Gastrocnemius medialis (tissue), 4 donors: ENCODE data around the gene ACVR1. TPM values are rescaled to one million over a fixed set of nuclear protein-coding genes. Genes with fewer than 3 reads are reported as not detected.

Source experiments
- ATAC-seq, 2 donors: fragments of 150-250 bp; one replicate each; pipeline ENCODE4 v1.9.1; 2016
- DNase-seq, 2 donors: peaks; one replicate each; pipeline ENCODE4 v3.0.0-alpha.2; 2019
- H3K27ac ChIP-seq, 4 donors: fragments of 200-600 bp; sonication (generic); 1 replicate in 1 of 4; 2 replicates in 3 of 4; pipeline ENCODE4 v1.5.1; 2016 to 2018; ENCODE audit warnings: mild to moderate bottlenecking in 2 of 4, moderate library complexity in 1 of 4
- H3K27me3 ChIP-seq, 3 donors: fragments of 200-600 bp; sonication (generic) in 2 of 3; 1 replicate in 1 of 3; 2 replicates in 2 of 3; pipeline versions ENCODE4 v1.5.1 to v1.6.0; 2016 to 2019; ENCODE audit warnings: mild to moderate bottlenecking in 1 of 3, moderate library complexity in 1 of 3
- H3K36me3 ChIP-seq, 2 donors: fragments of 200-600 bp; sonication (generic) in 1 of 2; one replicate each; pipeline ENCODE4 v1.5.1; 2017 to 2018
- H3K4me1 ChIP-seq, 2 donors: fragments of 200-600 bp; sonication (generic) in 1 of 2; one replicate each; pipeline ENCODE4 v1.5.1; 2016 to 2017; ENCODE audit warnings: mild to moderate bottlenecking in 2 of 2
- H3K4me3 ChIP-seq, 4 donors: fragments of 200-600 bp; sonication (generic) in 3 of 4; 1 replicate in 1 of 4; 2 replicates in 3 of 4; pipeline ENCODE4 v1.5.1; 2016 to 2019; ENCODE audit warnings: mild to moderate bottlenecking in 2 of 4
- H3K9me3 ChIP-seq, 3 donors: fragments of 200-600 bp; sonication (generic) in 2 of 3; 1 replicate in 1 of 3; 2 replicates in 2 of 3; pipeline ENCODE4 v1.5.1; 2016 to 2019
- CTCF ChIP-seq, 5 experiments: fragments of 450-650 bp in 3 of 5; fragments of 200-600 bp in 2 of 5; sonication (generic) in 2 of 5; IDR thresholded peaks in 4 of 5; conservative IDR thresholded peaks in 1 of 5; 1 replicate in 4 of 5; 2 replicates in 1 of 5; pipeline ENCODE4 v1.5.1; 2016 to 2019; ENCODE audit warnings: antibody characterized with exemption in 5 of 5, mild to moderate bottlenecking in 3 of 5, moderate library complexity in 3 of 5
- POLR2A ChIP-seq, 2 donors: fragments of 450-650 bp; IDR thresholded peaks; one replicate each; pipeline ENCODE4 v1.6.1; 2017; ENCODE audit warnings: antibody characterized with exemption in 2 of 2, mild to moderate bottlenecking in 2 of 2, moderate library complexity in 2 of 2
- in situ Hi-C, 4 donors: fragments of 200-750 bp; cut with MboI; loops; one replicate each; pipeline versions ENCODE4 v1.15.0 to v1.8.0; 2017; ENCODE audit warnings: low sequenced_read_pairs in 4 of 4
- intact Hi-C: fragments of 100-400 bp; cut with DNase I; formaldehyde crosslinking; loops from one replicate; pipeline ENCODE4 v1.15.1; 2023; ENCODE audit warnings: low total_unique reads
- total RNA-seq, 4 donors: library from RNA; depleted of rRNA; stranded (reverse); fragments of >200 nt; gene quantifications; one replicate each; pipeline versions ENCODE4 v1.1.0 to v1.2.3, GENCODE V29; 2016

The ACVR1 gene
- total RNA-seq, 4 donors from 2014 or later, result 10.8 to 18.4 (median 12.2) TPM

GRCh38 chr2:157868993-157869392, 7.1 kb downstream of the ACVR1 start:
- Histone ChIP-seq H3K36me3 (no peaks in the 10 kb centered on the region), H3K27me3 (no peaks in the 10 kb centered on the region), H3K4me3 (no peak overlapping the region), H3K27ac (no peak overlapping the region), H3K4me1 (peaks cover 58 to 71% of the 10 kb centered on the region in 2 donors), H3K9me3 (no peaks in the 10 kb centered on the region)
- no peak for DNase-seq
- no peak for TF ChIP-seq CTCF (IDR thresholded peaks at IDR 0.05 in 4 of 5, conservative IDR thresholded peaks at IDR 0.05 in 1 of 5)
- no peak for TF ChIP-seq POLR2A (IDR thresholded peaks at IDR 0.05)
- no peak for ATAC-seq
- intact Hi-C loops, result no loop called here
- in situ Hi-C loops, result no loop called here

GRCh38 chr2:157867703-157868102, 8.4 kb downstream of the ACVR1 start:
- Histone ChIP-seq H3K4me3 (no peak overlapping the region), H3K27ac (no peak overlapping the region), H3K4me1 (peaks cover 45 to 58% of the 10 kb centered on the region in 2 donors), H3K9me3 (no peaks in the 10 kb centered on the region), H3K36me3 (no peaks in the 10 kb centered on the region), H3K27me3 (no peaks in the 10 kb centered on the region)
- no peak for TF ChIP-seq CTCF (IDR thresholded peaks at IDR 0.05 in 4 of 5, conservative IDR thresholded peaks at IDR 0.05 in 1 of 5)
- no peak for TF ChIP-seq POLR2A (IDR thresholded peaks at IDR 0.05)
- DNase-seq, result no peak
- no peak for ATAC-seq
- intact Hi-C loops (no loop called here), in situ Hi-C loops (no loop called here)

- no peak overlapping the region for H3K27ac ChIP-seq
- TF ChIP-seq CTCF (IDR thresholded peaks at IDR 0.05 in 4 of 5, conservative IDR thresholded peaks at IDR 0.05 in 1 of 5) (no peak), POLR2A (IDR thresholded peaks at IDR 0.05) (no peak)
- no peaks in the 10 kb centered on the region for H3K9me3 ChIP-seq
- DNase-seq (no peak), ATAC-seq (no peak)
- peaks cover 38 to 51% of the 10 kb centered on the region in 2 donors for H3K4me1 ChIP-seq
- H3K4me3 ChIP-seq, result no peak overlapping the region
- no peaks in the 10 kb centered on the region for H3K36me3 ChIP-seq
- in situ Hi-C loops (no loop called here), intact Hi-C loops (no loop called here)
- no peaks in the 10 kb centered on the region for H3K27me3 ChIP-seq
Observed at GRCh38 chr2:157866666-157867642, 9.2 kb downstream of the ACVR1 start.

- Histone ChIP-seq H3K27me3 (no peaks in the 10 kb centered on the region), H3K27ac (no peak overlapping the region), H3K36me3 (no peaks in the 10 kb centered on the region), H3K4me1 (peaks cover 30 to 43% of the 10 kb centered on the region in 2 donors), H3K9me3 (no peaks in the 10 kb centered on the region), H3K4me3 (no peak overlapping the region)
- intact Hi-C loops (no loop called here), in situ Hi-C loops (no loop called here)
- DNase-seq, result no peak
- no peak for TF ChIP-seq POLR2A (IDR thresholded peaks at IDR 0.05)
- no peak for TF ChIP-seq CTCF (IDR thresholded peaks at IDR 0.05 in 4 of 5, conservative IDR thresholded peaks at IDR 0.05 in 1 of 5)
- ATAC-seq, result no peak
Observed at GRCh38 chr2:157866202-157866601, 9.9 kb downstream of the ACVR1 start.
